HG02588 (cell line): Measurements from ENCODE around the gene CFAP46.
"Not testable (repeated sequence)": the region's sequence is repeated elsewhere in the genome, so short reads cannot be mapped to it uniquely, and the experiment has no call there.

Experiments used
- ATAC-seq: cut with Tn5 transposase; IDR thresholded peaks from one replicate; pipeline ENCODE4 v1.9.1; 2021; ENCODE audit warnings: mild to moderate bottlenecking, moderate library complexity; ENCODE audit not compliant: unreplicated experiment

The CFAP46 gene

GRCh38 chr10:132963430-132963960, 21.1 kb upstream of the CFAP46 start:
- ATAC-seq = no peak

GRCh38 chr10:132962623-132963429, 20.5 kb upstream of the CFAP46 start:
- peak; percentile 30 for ATAC-seq

GRCh38 chr10:132961787-132962622, 19.6 kb upstream of the CFAP46 start:
- ATAC-seq = peak; percentile 62

DNA sequence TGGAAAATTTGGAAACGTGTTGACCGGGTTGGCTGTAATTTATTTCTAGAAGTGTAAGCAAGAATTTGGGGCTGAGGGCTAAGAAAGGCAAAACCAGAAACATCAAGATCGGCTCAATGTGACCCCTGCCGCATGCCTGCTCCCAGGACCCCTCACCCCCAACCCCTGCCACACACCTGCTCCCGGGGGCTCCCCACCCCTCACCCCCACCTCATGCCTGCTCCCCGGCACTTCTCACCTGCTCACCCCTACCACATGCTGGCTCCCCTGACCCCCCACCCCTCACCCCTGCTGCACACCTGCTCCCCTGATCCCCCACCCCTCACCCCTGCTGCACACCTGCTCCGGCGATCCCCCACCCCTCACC, 19.0 kb upstream of the CFAP46 start:
- ATAC-seq = no peak

DNA sequence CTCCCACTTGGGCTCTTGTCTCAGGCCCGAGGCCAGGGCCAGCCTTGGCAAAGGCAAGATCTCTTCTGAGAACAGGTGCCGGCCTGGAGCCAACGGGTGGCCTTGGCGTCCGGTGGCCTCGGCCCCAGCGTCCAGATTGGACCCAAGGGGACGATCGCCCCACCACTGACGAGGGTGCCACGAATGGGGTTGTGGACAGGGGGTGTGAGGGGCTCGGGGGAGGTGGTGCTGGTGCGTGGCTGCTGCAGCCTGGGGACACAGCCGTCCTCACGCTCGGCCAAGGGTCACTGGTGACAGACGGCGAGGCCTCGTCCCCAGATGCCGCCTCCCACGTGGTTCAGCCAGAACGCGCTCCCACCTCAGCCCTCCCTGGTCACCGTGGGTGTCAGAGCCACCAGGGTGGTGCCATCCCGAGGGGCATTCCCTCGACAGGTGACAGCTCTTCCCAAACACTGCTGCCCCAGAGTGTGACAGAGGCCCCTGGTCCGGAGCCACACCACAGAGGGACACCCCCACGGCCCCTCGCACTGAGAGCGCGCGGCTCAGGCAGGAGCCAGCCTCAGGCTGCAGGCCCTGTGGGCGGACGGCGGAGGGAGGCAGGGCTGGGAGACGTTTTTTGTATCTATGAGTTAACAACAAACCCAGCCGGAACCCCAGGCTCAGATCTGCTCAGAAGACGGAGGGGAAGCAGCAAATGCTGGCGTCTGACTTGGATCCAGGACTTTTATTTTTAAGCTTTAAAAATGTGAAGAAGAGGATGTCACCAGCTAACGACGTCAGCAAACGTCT, 18.5 kb upstream of the CFAP46 start:
- no peak for ATAC-seq

DNA sequence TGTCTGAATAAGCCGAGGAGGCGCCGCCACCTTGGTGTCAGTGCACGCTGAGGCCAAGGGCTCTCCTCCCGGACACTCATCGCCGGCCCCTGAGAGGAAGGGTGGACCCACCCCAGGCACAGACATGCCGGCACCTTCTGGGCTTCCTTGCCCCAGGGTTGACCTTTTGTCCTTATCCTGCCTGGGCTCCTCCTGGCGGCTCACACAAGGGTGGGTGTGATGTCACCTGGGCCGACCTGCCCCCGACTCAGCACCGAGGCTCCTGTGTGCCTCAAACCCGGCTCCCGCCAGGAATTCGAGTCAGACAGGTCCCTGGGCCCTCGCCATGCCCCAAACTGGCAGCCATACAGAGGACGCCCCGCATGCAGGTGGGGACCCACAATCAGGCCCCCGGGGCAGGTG, 17.7 kb upstream of the CFAP46 start:
- no peak for ATAC-seq

GRCh38 chr10:132959559-132959961, 17.2 kb upstream of the CFAP46 start:
- ATAC-seq = no peak

DNA sequence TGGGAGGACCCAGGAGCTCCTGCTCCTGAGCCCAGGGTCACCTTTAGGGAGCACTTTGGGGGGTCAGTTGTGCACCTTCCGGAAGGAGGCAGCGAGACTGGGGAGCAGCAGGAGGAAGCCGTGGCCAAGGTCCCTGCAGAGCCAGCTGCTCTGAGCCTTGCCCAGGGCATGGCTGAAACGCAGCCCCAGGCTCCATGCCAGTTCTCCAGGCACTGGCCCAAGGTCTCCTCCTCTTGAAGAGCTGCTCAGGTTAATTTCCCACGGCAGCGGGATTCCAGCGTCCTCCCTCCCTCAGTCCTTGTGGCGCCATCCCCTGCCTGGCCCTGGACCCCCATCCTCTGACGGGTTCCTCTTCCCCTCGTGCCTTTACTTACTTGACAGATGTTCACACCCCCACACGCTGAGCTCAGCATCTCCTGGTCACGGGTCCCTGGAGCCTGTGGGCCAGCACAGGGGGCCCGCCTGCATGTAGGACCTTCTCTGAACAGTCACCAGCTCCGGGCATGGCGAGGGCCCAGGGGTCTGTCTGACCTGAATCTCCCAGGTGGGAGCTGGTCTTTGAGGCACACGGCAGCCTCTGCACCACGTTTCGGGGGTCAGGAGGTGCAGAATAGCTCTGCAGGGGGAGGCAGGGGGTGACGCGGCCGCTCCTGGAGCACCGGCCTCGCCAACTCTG, 16.7 kb upstream of the CFAP46 start:
- no peak for ATAC-seq

GRCh38 chr10:132957981-132958882, 15.9 kb upstream of the CFAP46 start:
- no peak for ATAC-seq

DNA sequence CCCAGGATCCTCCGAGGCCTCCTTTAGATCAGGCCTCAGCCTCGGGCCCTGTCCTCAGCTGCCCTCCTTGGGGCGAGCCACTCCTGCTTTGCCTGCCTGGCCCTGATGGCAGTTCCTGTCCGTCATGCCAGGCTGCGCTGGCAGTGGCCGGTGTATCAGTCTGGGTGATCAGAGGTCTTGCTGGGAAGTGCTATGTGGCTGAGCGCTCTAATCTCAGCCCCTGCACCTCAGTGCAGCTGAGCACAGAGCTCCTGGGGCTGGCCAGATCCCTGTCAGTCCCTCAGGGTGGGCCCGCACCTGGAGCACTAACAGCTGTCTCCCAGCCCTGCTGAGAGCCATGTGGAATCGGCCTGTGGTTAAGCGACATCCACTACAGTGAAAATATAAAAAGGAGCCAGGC, 14.8 kb upstream of the CFAP46 start:
- ATAC-seq = no peak

- ATAC-seq = not testable (repeated sequence)
These were observed 13.9 kb upstream of the CFAP46 start for GRCh38 chr10:132956259-132956658.

GRCh38 chr10:132955479-132955878, 13.1 kb upstream of the CFAP46 start:
- no peak for ATAC-seq

- no peak for ATAC-seq
These were observed 11.1 kb upstream of the CFAP46 start for GRCh38 chr10:132953428-132953827.

DNA sequence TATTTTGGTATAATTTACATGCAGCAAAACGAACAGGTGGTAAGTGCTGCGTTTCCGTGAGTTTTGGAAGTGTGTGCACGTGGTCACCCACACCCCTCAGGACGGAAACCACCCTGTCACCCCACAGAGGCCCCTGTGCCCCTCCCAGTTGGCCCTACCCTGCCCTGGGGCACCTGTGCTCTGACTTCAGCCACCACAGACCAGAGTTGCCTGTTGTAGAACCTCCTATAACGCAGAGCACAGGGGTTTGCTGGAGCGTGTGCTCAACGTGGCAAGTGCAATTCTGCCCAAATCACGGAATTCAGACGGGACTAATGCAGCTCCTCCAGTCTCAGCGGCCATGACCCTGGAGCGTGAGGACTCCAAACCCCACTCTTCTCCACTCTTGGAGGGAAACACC, 9.6 kb upstream of the CFAP46 start:
- ATAC-seq = no peak

- ATAC-seq = no peak
These were observed 6.0 kb upstream of the CFAP46 start for GRCh38 chr10:132948351-132948750.

GRCh38 chr10:132947843-132948242, 5.5 kb upstream of the CFAP46 start:
- no peak for ATAC-seq

DNA sequence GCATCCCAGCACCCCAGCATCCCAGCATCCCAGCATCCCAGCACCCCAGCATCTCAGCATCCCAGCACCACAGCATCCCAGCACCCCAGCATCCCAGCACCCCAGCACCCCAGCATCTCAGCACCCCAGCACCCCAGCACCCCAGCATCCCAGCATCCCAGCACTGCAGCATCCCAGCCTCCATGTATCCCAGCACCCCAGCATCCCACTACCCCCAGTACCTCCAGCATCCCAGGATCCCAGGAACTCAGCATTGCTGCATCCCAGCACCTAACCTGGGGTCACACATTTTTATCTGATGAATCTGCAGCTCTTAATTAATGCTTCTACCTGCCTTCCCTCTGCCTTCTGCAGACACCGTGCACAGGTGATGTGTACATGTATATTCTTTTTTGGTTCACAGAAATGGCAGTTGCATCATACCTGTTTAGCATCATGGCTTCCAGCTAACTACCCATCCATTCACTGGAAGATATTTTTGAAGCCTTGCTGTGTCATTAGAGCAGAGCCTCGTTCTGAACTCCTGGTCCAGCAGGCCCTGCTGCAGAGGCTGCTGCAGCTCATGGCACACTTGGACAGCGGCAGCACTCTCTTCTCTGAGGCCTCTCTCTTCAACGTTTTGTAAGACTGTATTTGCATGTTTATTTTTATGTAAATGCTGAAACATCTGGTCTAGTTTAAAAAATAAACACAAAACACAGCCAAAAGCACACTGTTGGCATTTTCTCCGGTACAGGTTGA, 4.6 kb upstream of the CFAP46 start:
- no peak for ATAC-seq

DNA sequence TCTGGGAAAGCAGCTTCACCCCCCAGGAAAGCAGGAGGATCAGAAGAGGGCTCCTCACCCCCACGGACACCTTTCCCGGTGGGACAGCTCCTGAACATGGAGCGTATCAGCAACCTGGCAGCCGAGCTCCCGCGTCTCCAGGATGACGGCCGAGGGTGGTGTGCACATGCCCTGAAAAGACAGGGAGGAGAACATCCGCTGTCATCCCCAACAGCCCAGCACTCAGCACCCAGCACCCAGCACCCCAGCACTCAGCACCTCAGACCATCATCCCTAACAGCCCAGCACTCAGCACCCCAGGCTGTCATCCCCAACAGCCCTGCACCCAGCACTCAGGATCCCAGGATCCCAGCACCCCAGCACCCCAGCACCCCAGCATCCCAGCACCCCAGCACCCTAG, 3.9 kb upstream of the CFAP46 start:
- no peak for ATAC-seq

DNA sequence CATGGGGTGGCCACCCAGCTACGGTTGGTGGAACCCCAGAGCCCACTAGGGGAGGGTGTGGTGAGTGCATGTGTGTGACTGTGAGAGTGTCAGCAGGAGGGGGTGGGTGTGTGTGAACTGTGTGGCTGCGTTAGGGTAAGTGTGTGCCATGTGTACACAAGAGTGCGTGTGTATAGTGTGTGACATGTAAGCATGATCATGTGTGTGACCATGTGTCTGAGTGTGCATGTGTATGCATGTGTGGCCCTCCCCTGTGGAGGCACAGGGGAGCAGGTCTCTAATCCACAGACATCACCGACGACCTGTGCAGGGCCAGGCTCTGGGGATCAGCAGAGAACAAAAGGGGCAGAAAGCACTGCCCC, 3.5 kb upstream of the CFAP46 start:
- no peak for ATAC-seq
